Hepatocyte (in vitro differentiated cells): ENCODE data around the gene TMPRSS3. TPM values are rescaled to one million over a fixed set of nuclear protein-coding genes. Genes with fewer than 3 reads are reported as not detected.

Experiments
- DNase-seq: peaks from one replicate; pipeline ENCODE4 v3.0.0-alpha.2; 2016; ENCODE audit warnings: low spot score
- H2AFZ ChIP-seq: fragments of 200-600 bp; sonication (generic); 2 replicates; pipeline ENCODE4 v1.6.0; 2016; ENCODE audit warnings: antibody characterized with exemption, mild to moderate bottlenecking
- H3K27ac ChIP-seq: fragments of 200-600 bp; sonication (generic); 2 replicates; pipeline ENCODE4 v1.5.1; 2016; ENCODE audit warnings: mild to moderate bottlenecking
- H3K27me3 ChIP-seq: fragments of 200-600 bp; sonication (generic); 2 replicates; pipeline ENCODE4 v1.6.1; 2016
- H3K36me3 ChIP-seq: fragments of 200-600 bp; sonication (generic); replicated peaks from 2 replicates; pipeline ENCODE4 v1.5.1; 2016; ENCODE audit warnings: low read depth; ENCODE audit not compliant: insufficient read depth
- H3K4me1 ChIP-seq: fragments of 200-600 bp; sonication (generic); 2 replicates; pipeline ENCODE4 v1.5.1; 2016; ENCODE audit warnings: mild to moderate bottlenecking, moderate library complexity; ENCODE audit not compliant: insufficient read depth
- H3K4me2 ChIP-seq: fragments of 200-600 bp; sonication (generic); 2 replicates; pipeline ENCODE4 v1.6.0; 2016
- H3K4me3 ChIP-seq: fragments of 200-600 bp; sonication (generic); 2 replicates; pipeline ENCODE4 v1.5.1; 2016; ENCODE audit warnings: mild to moderate bottlenecking
- H3K79me2 ChIP-seq: fragments of 200-600 bp; sonication (generic); 2 replicates; pipeline ENCODE4 v1.6.0; 2017; ENCODE audit warnings: mild to moderate bottlenecking
- H3K9me2 ChIP-seq: fragments of 200-600 bp; sonication (generic); replicated peaks from 2 replicates; pipeline ENCODE4 v1.6.0; 2017; ENCODE audit warnings: mild to moderate bottlenecking; ENCODE audit not compliant: insufficient read depth
- H3K9me3 ChIP-seq: fragments of 200-600 bp; sonication (generic); 2 replicates; pipeline ENCODE4 v1.5.1; 2016; ENCODE audit warnings: low read depth, mild to moderate bottlenecking
- H4K20me1 ChIP-seq: fragments of 200-600 bp; sonication (generic); 2 replicates; pipeline ENCODE4 v1.6.0; 2016; ENCODE audit warnings: mild to moderate bottlenecking; ENCODE audit not compliant: insufficient read depth, poor library complexity, severe bottlenecking
- EZH2 ChIP-seq: fragments of 200-600 bp; sonication (generic); IDR thresholded peaks from 2 replicates; pipeline ENCODE4 v1.6.1; 2016; ENCODE audit warnings: antibody characterized with exemption, mild to moderate bottlenecking, borderline replicate concordance
- EZH2phosphoT487 ChIP-seq: fragments of 200-600 bp; sonication (generic); IDR thresholded peaks from one replicate; pipeline ENCODE4 v1.6.1; 2018; ENCODE audit warnings: antibody characterized with exemption, mild to moderate bottlenecking, low read depth, moderate library complexity; ENCODE audit not compliant: unreplicated experiment, severe bottlenecking
- WGBS: methylation state at CpG from one replicate; pipeline ENCODE4 v1.1.6; 2016; ENCODE audit warnings: low lambda C conversion rate; ENCODE audit errors: missing lambda C conversion rate; 5-methylcytosine and 5-hydroxymethylcytosine counted together
- polyA plus RNA-seq: library from polyadenylated mRNA; unstranded; fragments of >200 nt; fragmentation: Nextera tagmentation; extraction: Ambion mirVana; gene quantifications from 2 replicates; pipeline ENCODE4 v1.2.1, GENCODE V29; 2016
- total RNA-seq: library from RNA; depleted of rRNA; stranded (reverse); fragments of >200 nt; gene quantifications from 2 replicates; pipeline ENCODE4 v1.2.3, GENCODE V29; 2014
- TF ChIP-seq, protein P1 (sequence below): fragments of 200-600 bp; sonication (generic); IDR thresholded peaks from 2 replicates; pipeline ENCODE4 v1.5.1; 2016; ENCODE audit warnings: antibody characterized with exemption, mild to moderate bottlenecking; ENCODE audit not compliant: poor library complexity

TMPRSS3 gene
- total and polyA plus RNA-seq, 2 experiments from 2014 or later = 1.4 to 1.7 TPM

DNA sequence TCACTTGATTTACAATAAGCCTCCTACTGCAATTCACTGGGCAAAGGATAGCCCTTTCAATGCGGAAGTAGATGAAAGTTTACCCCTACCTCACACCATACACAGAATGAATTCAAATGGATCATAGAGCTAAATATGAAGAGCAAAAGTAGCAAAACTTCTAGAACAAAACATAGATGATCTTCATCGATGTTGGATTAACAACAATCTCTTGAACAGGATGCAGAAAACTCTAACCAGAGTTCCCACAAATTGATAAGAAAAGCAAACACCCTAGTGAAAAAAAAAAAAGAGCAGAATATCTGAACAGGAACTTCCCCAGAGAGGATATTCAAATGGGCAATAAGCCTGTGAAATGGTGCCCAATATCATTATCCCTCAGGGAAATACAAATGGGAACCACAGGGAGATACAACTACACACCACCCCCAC, 6.0 kb upstream of the TMPRSS3 start:
- DNase-seq = no peak
- H3K27ac ChIP-seq = peak overlapping the region; percentile 57
- H3K9me3 ChIP-seq = no peaks in the 10 kb centered on the region
- no peak overlapping the region for H3K4me3 ChIP-seq
- H3K4me2 ChIP-seq = no peak overlapping the region
- H3K9me2 ChIP-seq = no peaks in the 10 kb centered on the region
- H3K4me1 ChIP-seq = peaks cover 11% of the 10 kb centered on the region
- no peak for TF ChIP-seq EZH2
- TF ChIP-seq EZH2phosphoT487 = no peak
- TF ChIP-seq, protein P1, sequence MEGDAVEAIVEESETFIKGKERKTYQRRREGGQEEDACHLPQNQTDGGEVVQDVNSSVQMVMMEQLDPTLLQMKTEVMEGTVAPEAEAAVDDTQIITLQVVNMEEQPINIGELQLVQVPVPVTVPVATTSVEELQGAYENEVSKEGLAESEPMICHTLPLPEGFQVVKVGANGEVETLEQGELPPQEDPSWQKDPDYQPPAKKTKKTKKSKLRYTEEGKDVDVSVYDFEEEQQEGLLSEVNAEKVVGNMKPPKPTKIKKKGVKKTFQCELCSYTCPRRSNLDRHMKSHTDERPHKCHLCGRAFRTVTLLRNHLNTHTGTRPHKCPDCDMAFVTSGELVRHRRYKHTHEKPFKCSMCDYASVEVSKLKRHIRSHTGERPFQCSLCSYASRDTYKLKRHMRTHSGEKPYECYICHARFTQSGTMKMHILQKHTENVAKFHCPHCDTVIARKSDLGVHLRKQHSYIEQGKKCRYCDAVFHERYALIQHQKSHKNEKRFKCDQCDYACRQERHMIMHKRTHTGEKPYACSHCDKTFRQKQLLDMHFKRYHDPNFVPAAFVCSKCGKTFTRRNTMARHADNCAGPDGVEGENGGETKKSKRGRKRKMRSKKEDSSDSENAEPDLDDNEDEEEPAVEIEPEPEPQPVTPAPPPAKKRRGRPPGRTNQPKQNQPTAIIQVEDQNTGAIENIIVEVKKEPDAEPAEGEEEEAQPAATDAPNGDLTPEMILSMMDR = no peak
- H3K36me3 ChIP-seq = no peaks in the 10 kb centered on the region
- H3K79me2 ChIP-seq = no peaks in the 10 kb centered on the region
- WGBS = 62% methylated on average over 2 of the region's 2 CpGs
- H4K20me1 ChIP-seq = no peaks in the 10 kb centered on the region
- H3K27me3 ChIP-seq = no peaks in the 10 kb centered on the region
- H2AFZ ChIP-seq = no peak overlapping the region

DNA sequence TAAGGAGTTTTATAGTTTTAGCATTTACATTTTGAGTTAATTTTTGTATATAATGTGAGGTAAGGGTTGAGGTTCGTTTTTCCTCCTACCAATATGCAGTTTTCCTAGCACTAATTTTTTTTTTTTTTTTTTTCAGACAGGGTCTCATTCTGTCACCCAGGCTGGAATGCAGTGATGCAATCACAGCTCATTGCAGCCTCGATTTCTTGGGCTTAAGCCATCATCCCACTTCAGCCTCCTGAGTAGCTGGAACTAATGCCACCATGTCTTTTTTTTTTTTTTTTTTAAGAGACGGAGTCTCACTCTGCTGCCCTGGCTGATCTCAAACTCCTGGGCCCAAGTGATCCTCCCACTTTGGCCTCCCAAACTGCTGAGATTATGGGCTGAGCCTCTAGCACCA, 5.3 kb upstream of the TMPRSS3 start:
- H4K20me1 ChIP-seq = no peaks in the 10 kb centered on the region
- no peak for DNase-seq
- no peak overlapping the region for H3K4me2 ChIP-seq
- 58% methylated on average over 3 of the region's 3 CpGs for WGBS
- H3K9me2 ChIP-seq = no peaks in the 10 kb centered on the region
- no peaks in the 10 kb centered on the region for H3K79me2 ChIP-seq
- H3K27me3 ChIP-seq = no peaks in the 10 kb centered on the region
- H2AFZ ChIP-seq = no peak overlapping the region
- no peaks in the 10 kb centered on the region for H3K9me3 ChIP-seq
- peak overlapping the region; percentile 57 for H3K27ac ChIP-seq
- TF ChIP-seq, protein P1 = no peak
- TF ChIP-seq EZH2 (no peak), EZH2phosphoT487 (no peak)
- peaks cover 11% of the 10 kb centered on the region for H3K4me1 ChIP-seq
- no peak overlapping the region for H3K4me3 ChIP-seq
- no peaks in the 10 kb centered on the region for H3K36me3 ChIP-seq

DNA sequence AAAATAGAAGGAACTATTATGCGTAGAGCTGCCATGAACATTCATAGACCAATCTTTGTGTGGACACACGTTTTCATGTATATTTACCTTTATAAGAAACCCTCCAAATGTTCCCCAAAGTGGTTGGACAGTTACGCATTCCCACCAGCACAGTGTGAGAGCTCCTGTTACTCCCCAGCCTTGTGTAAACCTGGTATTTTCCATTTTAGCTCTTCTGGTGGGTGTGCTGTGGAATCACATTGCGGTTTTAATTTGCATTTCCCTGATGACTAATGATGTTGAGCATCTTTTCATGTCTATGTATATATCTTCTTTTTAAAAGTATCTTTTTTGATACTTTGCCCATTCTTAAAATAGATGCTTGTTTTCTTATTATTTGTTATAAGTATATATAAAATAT, 4.7 kb upstream of the TMPRSS3 start:
- WGBS = 77% methylated on average over 4 of the region's 4 CpGs
- H3K36me3 ChIP-seq = no peaks in the 10 kb centered on the region
- H2AFZ ChIP-seq = no peak overlapping the region
- H3K79me2 ChIP-seq = no peaks in the 10 kb centered on the region
- H4K20me1 ChIP-seq = no peaks in the 10 kb centered on the region
- no peak overlapping the region for H3K4me3 ChIP-seq
- H3K4me1 ChIP-seq = peaks cover 11% of the 10 kb centered on the region
- H3K27me3 ChIP-seq = no peaks in the 10 kb centered on the region
- H3K27ac ChIP-seq = no peak overlapping the region
- no peak for DNase-seq
- TF ChIP-seq EZH2phosphoT487 (no peak), EZH2 (no peak)
- TF ChIP-seq, protein P1 = no peak
- no peak overlapping the region for H3K4me2 ChIP-seq
- H3K9me3 ChIP-seq = no peaks in the 10 kb centered on the region
- H3K9me2 ChIP-seq = no peaks in the 10 kb centered on the region
